Esophagus (tissue), 2 donors: ENCODE measurements around the gene JMJD4. TPM values are rescaled to one million over a fixed set of nuclear protein-coding genes. Genes with fewer than 3 reads are reported as not detected.

Experiments
- H3K27ac ChIP-seq, 2 donors: one replicate each; pipeline ENCODE4 v1.5.1; 2013; ENCODE audit warnings: low read depth in 2 of 2, mild to moderate bottlenecking in 2 of 2, inconsistent platforms in 1 of 2, low read length in 1 of 2, moderate library complexity in 1 of 2
- H3K27me3 ChIP-seq, 2 donors: one replicate each; pipeline ENCODE4 v1.6.1; 2013; ENCODE audit warnings: low read length in 2 of 2, control low read depth in 1 of 2, mild to moderate bottlenecking in 1 of 2; ENCODE audit not compliant: insufficient read depth in 2 of 2, control insufficient read depth in 1 of 2
- H3K36me3 ChIP-seq, 2 donors: one replicate each; pipeline ENCODE4 v1.6.1; 2013; ENCODE audit warnings: low read length in 1 of 2; ENCODE audit not compliant: control insufficient read depth in 2 of 2, insufficient read depth in 2 of 2
- H3K4me1 ChIP-seq, 2 donors: one replicate each; pipeline ENCODE4 v1.6.1; 2013; ENCODE audit warnings: low read length in 1 of 2; ENCODE audit not compliant: control insufficient read depth in 2 of 2, insufficient read depth in 2 of 2
- H3K4me3 ChIP-seq, 2 donors: one replicate each; pipeline ENCODE4 v1.5.1; 2013; ENCODE audit warnings: low read length in 2 of 2, mild to moderate bottlenecking in 2 of 2, low read depth in 1 of 2, moderate library complexity in 1 of 2
- H3K9me3 ChIP-seq, 2 donors: one replicate each; pipeline ENCODE4 v1.6.1; 2013; ENCODE audit warnings: mild to moderate bottlenecking in 2 of 2, low read depth in 1 of 2, low read length in 1 of 2, moderate library complexity in 1 of 2; ENCODE audit not compliant: control insufficient read depth in 2 of 2, insufficient read depth in 1 of 2
- WGBS, 2 donors: extraction: QIAGEN DNeasy Blood & Tissue Kit; methylation state at CpG; one replicate each; pipeline ENCODE4 v1.1.7; 2013; 5-methylcytosine and 5-hydroxymethylcytosine counted together
- polyA plus RNA-seq, 2 donors: library from polyadenylated mRNA; stranded (reverse); fragments of 200-250 nt; gene quantifications; one replicate each; pipeline ENCODE4 v1.2.3, GENCODE V29; 2013
- donor health status: healthy with polysubstance abuse.
- donor health status: Bipolar disorder and iron deficiency.

The JMJD4 gene, protein sequence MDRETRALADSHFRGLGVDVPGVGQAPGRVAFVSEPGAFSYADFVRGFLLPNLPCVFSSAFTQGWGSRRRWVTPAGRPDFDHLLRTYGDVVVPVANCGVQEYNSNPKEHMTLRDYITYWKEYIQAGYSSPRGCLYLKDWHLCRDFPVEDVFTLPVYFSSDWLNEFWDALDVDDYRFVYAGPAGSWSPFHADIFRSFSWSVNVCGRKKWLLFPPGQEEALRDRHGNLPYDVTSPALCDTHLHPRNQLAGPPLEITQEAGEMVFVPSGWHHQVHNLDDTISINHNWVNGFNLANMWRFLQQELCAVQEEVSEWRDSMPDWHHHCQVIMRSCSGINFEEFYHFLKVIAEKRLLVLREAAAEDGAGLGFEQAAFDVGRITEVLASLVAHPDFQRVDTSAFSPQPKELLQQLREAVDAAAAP
- polyA plus RNA-seq = 10 to 100 TPM in 1 of 2 donors, 1 to 10 TPM in 1; 9.7 to 12.5 TPM

DNA sequence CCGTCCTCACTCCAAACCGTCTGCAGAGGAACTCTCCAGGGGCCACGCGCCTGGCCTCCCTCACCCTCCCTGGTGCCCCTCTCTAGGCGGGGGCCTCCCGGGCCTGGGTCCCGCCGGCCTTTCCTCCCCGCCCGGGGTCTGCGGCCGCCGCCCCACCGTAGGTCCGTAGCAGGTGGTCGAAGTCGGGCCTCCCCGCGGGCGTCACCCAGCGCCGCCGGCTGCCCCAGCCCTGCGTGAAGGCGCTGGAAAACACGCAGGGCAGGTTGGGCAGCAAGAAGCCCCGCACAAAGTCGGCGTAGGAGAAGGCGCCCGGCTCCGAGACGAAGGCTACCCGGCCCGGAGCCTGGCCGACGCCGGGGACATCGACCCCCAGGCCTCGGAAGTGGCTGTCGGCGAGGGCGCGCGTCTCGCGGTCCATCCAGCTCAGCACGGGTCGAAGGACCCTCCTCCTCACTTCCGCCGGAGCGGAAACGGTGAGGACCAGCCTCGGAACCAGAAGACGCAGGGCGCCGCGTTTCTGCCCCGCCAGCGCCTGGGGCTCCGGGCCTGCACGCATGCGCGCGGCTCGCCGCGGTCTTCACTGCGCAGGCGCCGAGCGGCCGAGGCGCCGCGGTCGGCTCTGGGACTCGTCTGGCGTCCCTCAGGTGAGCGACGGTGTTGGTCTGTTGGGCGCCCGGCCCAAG, at the start of gene JMJD4, which contains the start of gene SNAP47:
TSS of gene JMJD4 (minus strand) at position 447 of the 683 bp plus-strand sequence. CDS start at position 418, 29 bp downstream.
TSS of gene SNAP47 (plus strand) at position 580 of the 683 bp plus-strand sequence. CDS start 12,302 bp downstream, outside the sequence.
- WGBS, 2 donors = 0% methylated on average over 74 to 83 of the region's 83 CpGs
- peaks cover 3 to 19% of the 10 kb centered on the region in 2 donors for H3K4me1 ChIP-seq

DNA sequence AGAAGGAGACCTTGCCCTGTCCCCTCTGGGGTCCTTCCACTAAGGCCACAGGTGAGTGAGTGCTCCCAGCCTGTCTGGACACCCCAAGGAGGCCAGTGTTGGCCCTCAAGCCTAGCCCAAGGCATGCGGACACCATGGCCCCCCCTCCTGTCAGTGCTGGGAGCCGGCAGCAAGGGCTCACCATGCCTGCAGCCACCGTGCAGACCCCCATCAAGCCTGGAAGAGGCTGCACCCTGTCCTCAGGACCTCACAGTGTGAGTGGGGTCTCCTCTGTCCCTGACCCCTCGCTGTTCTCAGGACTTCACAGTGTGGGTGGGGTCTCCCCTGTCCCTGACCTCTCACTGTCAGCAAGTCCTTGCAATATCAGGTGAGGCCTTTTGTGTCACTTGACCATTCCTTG, 47.1 kb upstream of the JMJD4 start:
- Histone ChIP-seq H3K27ac (no peak overlapping the region), H3K27me3 (no peaks in the 10 kb centered on the region), H3K9me3 (no peaks in the 10 kb centered on the region), H3K4me3 (no peak overlapping the region), H3K4me1 (peaks cover 4 to 24% of the 10 kb centered on the region in 2 donors), H3K36me3 (peaks cover 4 to 15% of the 10 kb centered on the region in 2 donors)
- WGBS, 2 donors = 89 to 96% methylated on average over 4 of the region's 4 CpGs

More for the DNA sequence above, at the start of gene JMJD4, which contains the start of gene SNAP47:
- H3K27me3 ChIP-seq = no peaks in the 10 kb centered on the region
- H3K4me3 ChIP-seq = peak within 1 kb of the TSS; percentile 67 to 91
- peaks cover 0 to 4% of the 10 kb centered on the region in 2 donors for H3K9me3 ChIP-seq
- peaks cover 7 to 29% of the 10 kb centered on the region in 2 donors for H3K36me3 ChIP-seq
- H3K27ac ChIP-seq = peak within 1 kb of the TSS; percentile 78 to 82

DNA sequence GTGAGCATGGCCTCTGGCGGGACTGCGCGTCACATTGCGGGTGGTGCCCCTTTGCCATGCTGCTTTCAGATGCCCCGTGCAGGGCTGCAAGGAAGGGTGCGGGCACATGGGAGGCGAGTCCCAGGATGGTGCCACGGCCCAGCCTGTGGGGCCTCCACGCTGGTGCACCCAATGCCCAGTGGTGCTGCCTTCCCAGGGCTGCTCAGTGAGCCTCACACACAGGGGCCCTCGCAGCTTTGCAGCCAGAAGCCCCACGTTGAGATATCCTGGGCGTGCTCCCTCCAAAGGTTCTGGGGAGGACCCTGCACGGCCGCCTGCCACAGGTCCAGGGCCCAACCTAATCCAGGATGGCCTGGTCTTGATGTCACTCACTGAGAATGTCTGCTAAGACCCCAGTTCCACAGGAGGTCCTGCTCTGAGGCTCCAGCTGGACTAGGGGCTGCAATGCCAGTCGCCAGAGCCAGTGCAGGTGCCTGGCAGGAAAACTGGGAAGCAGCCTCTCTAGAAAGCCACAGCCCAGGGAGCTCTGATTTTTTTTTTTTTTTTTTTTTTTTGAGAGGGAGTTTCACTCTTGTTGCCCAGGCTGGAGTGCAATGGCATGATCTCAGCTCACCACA, 46.3 kb upstream of the JMJD4 start:
- Histone ChIP-seq H3K4me1 (peaks cover 0 to 16% of the 10 kb centered on the region in 2 donors), H3K27me3 (no peaks in the 10 kb centered on the region), H3K9me3 (no peaks in the 10 kb centered on the region), H3K4me3 (no peak overlapping the region), H3K27ac (no peak overlapping the region), H3K36me3 (peaks cover 4 to 15% of the 10 kb centered on the region in 2 donors)
- WGBS, 2 donors = 96% methylated on average over 15 of the region's 15 CpGs

DNA sequence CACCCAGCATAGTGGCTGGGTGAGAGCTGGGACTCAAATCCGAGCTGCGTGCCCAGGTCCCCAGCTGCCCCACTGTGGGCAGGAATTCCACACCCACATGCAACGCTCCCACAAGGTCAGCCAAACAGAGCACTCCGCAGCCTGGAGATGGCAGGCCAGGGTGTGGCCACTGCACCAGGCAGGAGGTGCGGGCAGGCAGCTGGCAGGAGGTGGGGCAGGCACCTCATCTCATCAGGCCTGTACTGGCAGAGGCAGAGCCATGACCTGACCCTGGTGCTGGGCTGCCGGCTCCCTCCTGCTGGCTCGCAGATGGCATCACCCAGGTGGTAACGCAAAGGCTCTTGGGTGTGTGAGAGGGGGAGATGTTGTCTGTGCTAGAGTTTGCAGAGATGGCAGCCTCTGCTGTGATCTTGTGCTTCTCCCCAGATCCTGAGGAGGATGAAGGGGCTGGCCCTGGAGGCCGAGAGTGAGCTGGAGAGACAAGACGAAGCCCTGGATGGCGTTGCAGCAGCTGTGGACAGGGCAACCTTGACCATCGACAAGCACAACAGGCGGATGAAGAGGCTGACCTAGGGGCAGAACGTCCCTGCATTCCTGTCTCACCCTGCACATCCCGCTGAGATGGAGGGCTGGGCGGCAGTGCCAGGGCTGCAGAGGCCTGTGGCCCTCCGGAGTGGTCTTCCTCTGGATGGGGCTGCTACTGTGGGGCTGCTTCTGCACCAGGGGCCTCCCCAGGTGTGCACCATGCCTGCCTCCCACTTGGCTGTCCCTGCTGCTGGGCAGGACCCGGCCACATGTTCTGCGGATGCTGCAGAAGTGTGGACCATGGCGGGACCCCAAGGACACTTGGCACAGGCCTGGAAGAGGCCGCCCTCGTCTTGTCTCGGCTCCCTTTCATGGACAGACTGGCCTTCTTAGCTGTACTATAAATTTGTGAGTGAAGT, 45.3 kb upstream of the JMJD4 start:
- Histone ChIP-seq H3K4me1 (peaks cover 0 to 12% of the 10 kb centered on the region in 2 donors), H3K4me3 (no peak overlapping the region), H3K36me3 (peaks cover 4 to 21% of the 10 kb centered on the region in 2 donors), H3K27me3 (no peaks in the 10 kb centered on the region), H3K27ac (no peak overlapping the region), H3K9me3 (no peaks in the 10 kb centered on the region)
- WGBS, 2 donors = 80 to 82% methylated on average over 23 of the region's 23 CpGs

DNA sequence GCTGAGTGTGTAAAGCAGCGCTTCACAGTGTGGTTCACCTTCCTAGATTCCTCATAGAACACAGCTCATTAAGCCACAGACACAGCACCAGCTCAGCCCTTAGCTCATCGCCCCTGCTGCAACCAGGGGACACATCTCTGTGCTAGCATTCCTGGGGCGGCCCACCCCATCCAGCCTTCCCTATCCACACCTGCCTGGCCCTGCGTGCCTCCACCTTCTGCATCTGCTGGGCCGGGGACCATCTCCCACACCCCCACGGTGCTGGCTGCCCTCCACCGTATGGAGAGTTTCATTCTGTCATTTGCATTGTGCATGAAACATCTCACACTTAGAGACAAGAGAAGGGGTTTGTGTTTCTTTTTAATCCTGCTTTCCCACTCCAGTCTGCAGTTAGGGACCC, 44.6 kb upstream of the JMJD4 start:
- H3K27ac ChIP-seq = no peak overlapping the region
- H3K9me3 ChIP-seq = no peaks in the 10 kb centered on the region
- no peaks in the 10 kb centered on the region for H3K27me3 ChIP-seq
- 85 to 91% methylated on average over 7 of the region's 7 CpGs for WGBS, 2 donors
- peaks cover 0 to 12% of the 10 kb centered on the region in 2 donors for H3K4me1 ChIP-seq
- H3K4me3 ChIP-seq = no peak overlapping the region
- peaks cover 4 to 21% of the 10 kb centered on the region in 2 donors for H3K36me3 ChIP-seq

DNA sequence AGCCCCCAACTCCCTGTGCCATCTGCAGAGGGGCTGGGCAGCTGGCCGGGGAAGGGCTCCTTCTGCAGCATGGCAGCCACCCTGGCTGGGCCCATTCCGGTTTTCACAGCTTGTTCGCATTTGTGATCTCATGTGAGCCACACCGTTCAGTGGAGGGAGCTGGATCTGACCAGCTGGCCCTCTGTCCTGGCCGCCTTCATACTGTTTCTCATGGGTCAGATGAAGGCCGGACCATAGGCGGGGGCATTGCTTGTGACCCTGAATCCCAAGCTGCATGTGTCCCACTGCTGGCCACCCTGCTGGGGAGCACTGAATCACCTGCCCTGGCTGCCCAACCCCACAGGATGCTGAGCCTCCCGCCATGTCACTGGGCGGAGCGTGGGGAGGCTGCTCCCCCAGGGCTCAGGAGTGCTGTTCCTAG, 43.9 kb upstream of the JMJD4 start:
- Histone ChIP-seq H3K36me3 (peaks cover 7 to 21% of the 10 kb centered on the region in 2 donors), H3K9me3 (no peaks in the 10 kb centered on the region), H3K4me3 (no peak overlapping the region), H3K4me1 (peaks cover 0 to 12% of the 10 kb centered on the region in 2 donors), H3K27ac (no peak overlapping the region), H3K27me3 (no peaks in the 10 kb centered on the region)
- 88 to 90% methylated on average over 10 of the region's 10 CpGs for WGBS, 2 donors

DNA sequence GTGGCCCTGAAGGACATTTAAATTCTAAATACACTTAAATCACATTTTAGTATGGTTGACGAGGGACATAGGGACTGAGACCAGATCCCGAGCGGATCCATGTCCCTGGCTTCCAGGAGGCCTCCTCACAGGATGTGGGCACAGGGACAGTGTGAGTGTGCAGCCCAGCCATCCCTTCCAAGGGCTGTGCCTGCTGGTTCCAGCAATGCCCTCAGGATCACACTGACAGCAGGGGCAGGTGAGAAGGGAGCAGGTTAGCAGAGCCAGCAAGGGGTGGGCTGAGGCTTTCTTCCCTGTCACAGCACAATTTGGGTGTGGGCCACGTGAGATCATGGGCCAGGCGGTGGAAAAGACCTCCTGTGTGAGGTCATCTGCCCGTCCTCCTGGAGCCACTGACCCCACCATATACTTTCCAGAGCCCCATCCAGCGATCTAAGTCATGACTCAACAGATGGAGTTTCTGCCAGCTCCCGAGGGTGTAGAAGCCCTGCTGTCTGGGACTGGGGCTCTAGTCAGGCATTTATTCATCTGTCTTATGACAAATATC, 43.4 kb upstream of the JMJD4 start:
- Histone ChIP-seq H3K36me3 (peaks cover 7 to 23% of the 10 kb centered on the region in 2 donors), H3K9me3 (no peaks in the 10 kb centered on the region)
- 66 to 83% methylated on average over 8 of the region's 8 CpGs for WGBS, 2 donors

DNA sequence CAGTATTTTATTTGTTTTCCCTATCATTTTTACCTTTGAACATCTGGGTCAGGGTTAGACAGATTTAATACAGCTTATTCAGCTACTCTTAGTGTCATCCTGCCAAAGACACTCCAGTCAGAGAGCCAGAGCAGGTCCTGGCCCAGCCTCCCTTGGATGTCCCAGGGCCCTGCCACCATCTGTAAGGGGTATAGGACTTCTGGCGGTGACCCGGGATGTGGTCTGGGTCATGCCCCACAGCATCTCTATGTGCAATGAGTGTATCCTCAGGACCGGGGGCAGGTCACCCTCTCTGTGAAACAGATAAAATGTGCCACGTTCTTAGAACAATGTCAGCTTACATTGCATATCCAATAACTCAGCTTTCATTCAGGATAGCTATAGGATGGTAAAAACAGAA, 42.5 kb upstream of the JMJD4 start:
- Histone ChIP-seq H3K9me3 (no peaks in the 10 kb centered on the region), H3K27ac (no peak overlapping the region), H3K36me3 (peaks cover 7 to 24% of the 10 kb centered on the region in 2 donors), H3K4me1 (peaks cover 0 to 12% of the 10 kb centered on the region in 2 donors), H3K4me3 (no peak overlapping the region), H3K27me3 (no peaks in the 10 kb centered on the region)
- 93 to 95% methylated on average over 4 of the region's 4 CpGs for WGBS, 2 donors

More for the DNA sequence above, 43.4 kb upstream of the JMJD4 start:
- Histone ChIP-seq H3K27ac (no peak overlapping the region), H3K4me1 (peaks cover 0 to 12% of the 10 kb centered on the region in 2 donors), H3K27me3 (no peaks in the 10 kb centered on the region), H3K4me3 (no peak overlapping the region)
